Myocyte (in vitro differentiated cells): ENCODE data around the gene ETV3. TPM values are rescaled to one million over a fixed set of nuclear protein-coding genes. Genes with fewer than 3 reads are reported as not detected.

Experiments used
- DNase-seq: peaks from one replicate; pipeline ENCODE4 v3.0.0-alpha.2; 2012; ENCODE audit warnings: low read depth
- total RNA-seq: library from RNA; depleted of rRNA; stranded (reverse); fragments of >200 nt; gene quantifications from 2 replicates; pipeline ENCODE4 v1.2.3, GENCODE V29; 2014

Gene ETV3
- total RNA-seq, 1 donor from 2014 or later = 11.7 TPM

DNA sequence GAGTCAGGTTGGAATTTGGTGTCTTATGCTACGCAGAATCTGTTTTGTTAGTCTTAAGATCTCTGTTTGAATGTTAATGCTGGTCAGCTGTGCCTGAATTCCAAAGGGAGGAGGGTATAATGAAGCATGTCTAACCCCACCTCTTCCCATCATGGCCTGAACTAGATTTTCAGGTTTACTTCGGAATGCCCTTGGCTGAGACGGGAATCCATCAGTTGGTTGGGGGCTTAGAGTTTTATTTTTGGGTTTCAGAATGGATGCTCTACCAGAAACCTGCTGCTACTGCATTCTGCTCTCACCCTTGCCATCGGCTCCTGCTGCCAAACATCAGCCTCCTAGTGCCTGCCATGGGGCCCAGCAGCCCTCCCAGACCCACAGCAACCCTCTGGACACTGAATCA, 24.1 kb upstream of the ETV3 start:
- no peak for DNase-seq

DNA sequence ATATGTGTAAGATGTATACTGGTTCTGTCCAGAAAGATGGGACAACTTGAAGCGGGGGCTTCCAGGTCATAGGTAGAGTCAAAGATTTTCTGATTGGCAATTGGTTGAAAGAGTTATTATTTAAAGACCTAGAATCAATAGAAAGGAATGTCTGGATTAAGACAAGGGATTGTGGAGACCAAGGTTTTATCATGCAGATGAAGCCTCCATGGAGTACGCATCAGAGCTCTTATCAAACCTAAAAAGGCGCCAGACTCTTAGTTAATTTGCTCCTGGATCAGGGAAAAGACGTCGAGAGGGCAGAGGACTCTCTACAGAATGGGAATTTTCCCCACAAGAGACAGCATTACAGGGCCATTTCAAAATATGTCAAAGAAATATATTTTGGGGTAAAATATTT, 23.7 kb upstream of the ETV3 start:
- DNase-seq = no peak

DNA sequence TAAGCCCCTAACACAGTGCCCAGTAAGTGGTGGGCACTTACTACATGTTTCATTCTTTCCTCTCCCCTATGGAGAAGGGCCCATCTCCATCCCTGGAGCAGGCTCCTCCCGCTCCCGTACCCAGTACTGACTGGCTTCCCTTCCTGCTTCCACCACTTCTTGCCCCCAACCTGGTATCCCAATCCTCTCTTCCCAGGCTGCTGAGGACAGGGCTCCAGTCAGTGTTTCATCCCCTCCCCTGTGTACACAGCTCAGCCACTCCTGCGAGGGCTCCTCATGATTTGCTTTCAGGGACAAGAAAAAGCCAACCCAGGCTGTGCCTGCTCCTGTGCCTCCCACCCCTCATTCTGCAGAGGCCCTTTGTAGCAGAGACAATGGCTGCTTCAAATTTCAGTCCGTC, 20.8 kb upstream of the ETV3 start:
- no peak for DNase-seq

DNA sequence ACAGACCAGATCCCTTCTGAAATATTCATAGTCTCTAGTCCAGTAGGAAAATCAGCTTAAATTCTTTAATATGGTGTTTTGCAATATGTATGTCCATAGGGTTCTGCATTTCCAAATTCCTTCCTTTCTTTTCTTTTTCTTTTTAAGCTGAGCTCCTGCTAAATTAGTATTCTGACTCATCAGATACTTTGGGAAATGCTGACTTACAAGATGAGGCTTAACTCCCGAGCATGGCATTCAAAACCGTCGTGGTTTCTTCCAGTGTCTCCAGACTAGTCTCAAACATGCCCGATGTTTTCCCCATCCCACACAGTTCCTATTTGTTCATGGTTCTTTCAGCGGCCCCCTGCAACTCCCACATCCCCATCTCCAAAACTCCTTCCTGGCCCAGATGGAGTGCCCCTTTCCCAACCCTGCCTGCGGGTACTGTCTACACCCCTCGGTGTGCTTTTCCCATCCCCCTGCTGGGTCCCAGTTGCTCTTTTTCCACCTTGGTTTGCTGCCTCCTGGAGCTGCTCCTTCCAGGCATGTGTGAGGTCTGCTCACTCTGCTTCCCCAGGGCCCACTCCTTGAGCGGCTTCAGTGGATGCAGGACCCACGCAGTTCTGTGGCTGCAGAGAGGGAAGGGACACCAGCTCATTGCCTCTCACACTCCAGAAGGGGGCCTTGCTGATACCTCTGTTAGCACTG, 19.5 kb upstream of the ETV3 start:
- peak; percentile 67 for DNase-seq

DNA sequence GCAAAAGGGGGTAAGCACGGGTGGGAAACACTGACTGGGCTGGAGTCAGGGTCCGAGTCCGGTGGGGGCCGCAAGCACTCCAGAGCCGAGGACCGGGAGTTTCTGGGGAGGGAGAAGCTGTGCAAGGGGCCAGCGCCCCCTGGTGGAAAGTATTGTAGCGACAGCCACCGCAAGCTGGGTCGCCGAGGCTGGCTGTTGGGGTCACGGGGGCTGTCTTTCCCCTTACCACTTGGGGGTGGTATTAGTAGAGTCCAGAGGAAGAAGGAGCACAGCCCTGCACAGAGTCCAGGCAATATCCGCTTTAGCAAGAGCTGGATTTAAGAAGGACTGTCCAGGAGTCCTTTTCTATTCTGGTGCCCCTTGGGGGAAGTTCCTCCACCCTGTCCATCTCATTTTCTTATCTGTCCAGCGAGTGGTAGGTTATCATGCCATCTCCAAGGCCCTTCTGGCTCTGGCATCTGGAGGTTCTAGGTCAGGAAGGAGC, 17.9 kb upstream of the ETV3 start:
- peak; percentile 72 for DNase-seq

DNA sequence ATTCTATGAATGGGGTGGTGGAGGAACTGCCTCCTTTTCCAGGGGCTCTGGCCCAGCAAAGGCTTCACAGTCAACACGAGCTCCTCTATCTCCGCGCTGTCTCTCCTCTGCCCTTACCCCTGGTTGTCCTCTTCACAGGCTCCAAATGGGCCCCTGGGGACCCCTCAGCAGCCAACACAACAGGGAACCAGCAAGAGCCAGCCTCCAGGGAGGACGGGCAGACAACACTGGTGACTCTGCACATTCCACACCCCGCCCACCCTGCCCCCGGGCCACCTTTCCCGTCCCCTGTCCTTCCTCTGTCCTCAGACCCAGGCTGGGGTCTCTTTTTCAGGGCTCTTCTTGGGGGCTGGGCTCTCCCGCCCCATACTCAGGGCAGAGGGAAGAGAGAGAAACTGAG, 17.5 kb upstream of the ETV3 start:
- DNase-seq = no peak

DNA sequence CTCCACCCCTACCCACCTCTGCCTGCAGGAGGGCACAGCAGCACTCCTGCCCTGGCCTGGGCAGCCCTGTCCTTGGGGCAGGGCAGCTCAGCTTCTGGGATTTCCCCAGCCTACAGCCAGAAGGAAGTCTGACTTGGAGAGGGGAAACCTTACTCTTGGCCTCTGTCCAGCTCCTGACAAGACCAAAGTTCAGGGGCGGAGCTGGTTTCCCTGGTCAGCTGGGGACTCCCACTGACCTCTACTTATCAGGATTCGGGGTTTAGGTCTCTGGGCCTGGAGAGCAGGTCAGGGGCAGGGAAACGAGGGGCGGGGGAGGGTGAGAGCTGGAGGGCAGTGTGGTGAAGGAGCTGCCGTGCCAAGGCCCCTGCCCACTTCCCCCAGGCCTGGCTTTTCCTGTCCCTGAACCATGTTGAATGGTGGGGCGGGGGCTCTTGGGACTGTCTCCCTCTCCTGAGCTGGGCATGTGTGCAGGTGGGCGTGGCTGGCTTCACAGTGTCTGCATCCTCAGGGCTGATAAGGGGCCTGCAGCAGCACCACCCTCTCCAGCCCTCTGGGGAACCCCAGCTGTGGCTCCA, 16.8 kb upstream of the ETV3 start:
- DNase-seq = peak; percentile 29

DNA sequence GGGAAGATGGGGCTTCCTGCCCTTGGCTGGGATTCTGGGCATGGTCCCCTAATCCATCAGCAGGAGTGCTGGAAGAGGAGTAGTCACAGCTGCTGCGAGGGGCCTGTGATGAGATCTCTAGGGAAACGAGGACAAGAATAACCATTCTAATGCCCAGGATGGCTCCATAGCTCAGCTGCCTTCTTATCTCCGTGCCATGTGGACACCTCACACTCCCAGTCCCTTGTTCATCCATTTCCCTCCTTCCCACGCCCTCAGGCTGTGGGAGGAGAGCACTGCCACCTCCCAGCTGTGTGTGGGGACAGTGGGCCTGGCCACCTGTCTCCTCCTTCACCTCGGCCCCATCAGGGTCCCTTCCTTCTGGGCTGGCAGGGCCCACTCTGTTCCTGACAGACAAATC, 16.1 kb upstream of the ETV3 start:
- peak; percentile 48 for DNase-seq

DNA sequence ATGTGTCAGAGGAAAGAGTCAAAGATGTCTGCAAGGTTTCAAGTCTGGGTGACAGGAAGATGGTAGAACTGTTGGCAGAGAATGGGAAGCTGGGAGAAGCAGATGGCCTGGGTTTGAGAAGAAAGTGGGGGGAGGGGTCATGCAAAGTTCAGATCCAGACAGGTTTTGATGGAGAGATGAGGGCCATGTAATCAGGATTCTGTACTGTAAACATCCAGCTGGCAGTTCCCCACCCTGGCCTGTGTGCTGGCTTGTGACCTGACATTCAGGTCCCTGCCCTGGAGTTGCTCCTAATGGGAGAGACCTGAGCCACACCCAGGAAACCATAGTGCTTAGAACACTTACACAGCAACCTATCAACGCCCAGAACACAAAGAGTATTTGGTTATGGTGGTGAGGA, 15.6 kb upstream of the ETV3 start:
- DNase-seq = no peak

DNA sequence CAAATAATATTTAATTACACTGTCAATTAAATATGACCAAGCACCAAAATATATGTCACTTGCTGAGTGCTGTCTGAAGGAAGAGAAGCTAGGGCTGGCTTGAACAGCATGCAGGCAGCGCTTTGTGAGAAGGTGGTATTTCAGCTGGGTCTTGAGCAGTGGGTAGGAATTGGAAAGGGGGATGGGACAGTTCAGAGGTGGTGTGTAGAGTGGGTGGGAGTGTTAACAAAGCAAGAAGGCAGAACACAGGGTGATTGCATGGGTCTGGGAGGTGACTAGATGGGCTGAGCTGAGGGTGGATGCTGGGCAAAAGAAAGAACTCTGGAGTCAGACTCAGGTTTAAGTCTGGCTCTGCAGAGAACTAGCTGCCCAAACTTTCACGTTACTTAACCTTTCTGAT, 14.3 kb upstream of the ETV3 start:
- no peak for DNase-seq

DNA sequence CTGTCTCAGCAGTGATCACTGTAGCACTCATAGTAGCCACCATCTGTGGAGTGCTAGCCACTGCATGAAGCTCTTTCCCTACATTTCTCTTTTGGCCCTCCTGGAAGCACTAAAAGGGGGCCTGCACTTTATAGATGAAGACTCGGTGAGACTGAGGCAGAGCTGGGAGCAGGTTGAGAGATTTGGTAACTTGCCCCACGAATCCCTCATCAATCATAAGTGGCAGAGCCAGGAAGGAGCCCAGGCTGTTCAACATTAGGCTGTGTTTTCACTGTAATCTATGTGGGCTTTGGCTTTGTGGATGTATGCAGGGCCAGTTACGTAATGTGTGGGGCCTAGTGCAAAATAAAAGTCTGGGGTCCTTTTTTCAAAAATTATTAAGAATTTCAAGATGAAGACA, 13.3 kb upstream of the ETV3 start:
- no peak for DNase-seq

DNA sequence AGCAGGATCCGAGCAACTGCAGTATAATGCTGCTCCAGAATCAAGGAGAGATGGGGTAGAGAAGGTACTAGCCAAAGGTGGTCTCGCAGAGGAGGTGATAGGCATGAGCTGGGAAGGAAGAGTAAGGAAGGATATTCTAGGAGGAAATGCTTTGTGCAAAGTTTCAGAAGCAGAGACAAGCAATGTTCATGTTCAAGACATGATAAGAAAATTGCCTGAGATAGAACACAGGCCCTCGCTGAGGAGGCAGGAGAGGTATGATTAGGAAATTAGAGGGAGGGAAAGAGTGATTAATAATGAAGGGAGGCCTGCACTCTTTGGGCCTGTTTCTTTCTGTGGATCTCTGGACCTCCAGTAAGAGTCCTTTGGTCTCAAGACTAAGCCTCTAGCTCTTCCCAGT, 12.9 kb upstream of the ETV3 start:
- no peak for DNase-seq

DNA sequence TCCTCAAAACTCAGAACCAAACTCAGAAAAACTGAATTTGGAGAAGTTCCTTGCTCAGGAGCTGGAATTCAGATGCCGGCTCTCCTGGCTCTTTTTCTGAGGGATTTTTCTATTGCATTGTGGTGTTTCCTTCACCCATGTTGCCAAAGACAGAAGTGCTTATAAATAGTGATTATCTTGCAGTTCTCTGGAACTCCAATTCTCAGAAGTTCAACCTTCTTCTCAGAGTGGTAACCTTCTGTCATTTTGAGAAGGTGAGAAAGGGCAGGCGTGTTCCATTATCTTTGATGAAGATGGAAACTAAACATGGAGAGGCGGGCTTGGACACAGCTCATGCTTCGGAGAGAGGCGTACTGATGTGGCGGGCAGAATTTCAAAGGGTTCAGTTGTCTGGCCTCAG, 12.4 kb upstream of the ETV3 start:
- DNase-seq = no peak

DNA sequence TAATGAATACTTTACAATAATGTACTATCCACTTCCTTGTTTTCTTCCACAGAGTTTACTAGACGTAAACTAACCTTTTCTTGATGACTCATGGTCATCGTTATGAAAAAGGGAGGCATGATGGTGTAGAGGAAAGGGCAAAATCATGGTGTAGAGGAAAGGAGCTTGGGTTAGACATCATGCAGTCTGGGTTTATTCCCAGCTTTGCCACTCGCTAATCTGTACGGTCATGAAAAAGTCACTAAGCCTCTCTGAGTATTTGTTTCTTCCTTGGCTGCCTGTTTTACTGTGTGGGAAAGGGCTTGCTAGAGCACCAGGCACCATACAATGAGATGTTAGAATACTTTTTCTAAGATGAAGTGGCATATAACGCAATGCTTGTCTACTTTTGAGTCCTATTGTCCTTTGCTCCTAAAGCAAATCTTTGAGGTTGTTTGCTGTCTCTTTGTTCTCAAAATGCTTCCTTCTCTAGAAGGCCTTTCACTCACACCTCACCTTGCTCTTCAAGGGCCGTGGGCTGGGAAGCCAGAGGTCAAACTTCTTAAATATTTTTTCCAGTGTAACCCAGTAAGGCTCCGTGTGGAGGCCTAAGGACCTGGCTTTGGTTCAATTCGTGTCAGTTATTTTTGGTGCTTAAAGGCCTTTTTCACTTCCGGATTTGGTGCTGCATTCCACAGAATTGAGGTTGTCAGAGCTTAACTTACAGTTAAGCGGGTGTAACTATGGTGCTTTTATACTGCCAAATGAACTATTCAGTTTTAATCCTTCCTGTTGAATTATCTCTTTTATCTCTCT, 9.9 kb upstream of the ETV3 start:
- DNase-seq = peak; percentile 55

DNA sequence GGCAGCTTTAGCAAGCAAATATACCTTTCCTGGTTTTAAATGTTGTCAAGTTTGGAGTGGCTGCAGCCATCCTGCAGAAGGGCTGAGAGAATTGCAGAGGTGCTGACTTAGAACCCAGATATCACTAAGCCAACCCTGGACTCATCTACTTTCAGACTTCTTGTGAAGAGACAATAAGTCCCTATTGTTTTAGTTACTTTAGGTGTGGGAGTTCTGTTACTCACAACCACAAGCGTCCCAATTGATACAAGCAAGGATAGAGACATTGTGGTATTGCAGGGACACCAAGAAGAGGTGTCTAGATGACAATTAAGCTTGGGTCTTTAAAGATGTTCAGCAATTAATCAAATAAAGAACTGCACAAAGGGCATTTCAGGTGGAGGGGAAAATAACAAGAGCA, 8.8 kb upstream of the ETV3 start:
- no peak for DNase-seq

DNA sequence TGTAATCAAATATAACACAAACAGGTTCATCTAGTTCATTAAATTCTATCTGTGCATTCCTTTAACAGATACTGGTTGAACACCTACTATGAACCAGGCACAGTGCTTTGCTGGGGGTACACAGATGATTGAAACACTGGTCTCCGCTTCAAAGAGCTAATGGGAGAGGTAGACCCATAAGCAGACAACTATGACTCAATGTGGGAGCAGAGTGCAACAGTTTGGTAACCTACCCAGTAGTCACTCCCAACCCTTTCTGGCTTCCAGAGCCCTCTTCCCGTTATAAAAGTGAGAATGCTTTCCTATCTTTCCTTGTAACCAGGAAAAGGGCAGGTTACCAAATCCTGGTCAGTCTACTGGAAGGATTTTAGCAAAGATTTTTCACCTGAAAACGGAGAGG, 8.0 kb upstream of the ETV3 start:
- no peak for DNase-seq

DNA sequence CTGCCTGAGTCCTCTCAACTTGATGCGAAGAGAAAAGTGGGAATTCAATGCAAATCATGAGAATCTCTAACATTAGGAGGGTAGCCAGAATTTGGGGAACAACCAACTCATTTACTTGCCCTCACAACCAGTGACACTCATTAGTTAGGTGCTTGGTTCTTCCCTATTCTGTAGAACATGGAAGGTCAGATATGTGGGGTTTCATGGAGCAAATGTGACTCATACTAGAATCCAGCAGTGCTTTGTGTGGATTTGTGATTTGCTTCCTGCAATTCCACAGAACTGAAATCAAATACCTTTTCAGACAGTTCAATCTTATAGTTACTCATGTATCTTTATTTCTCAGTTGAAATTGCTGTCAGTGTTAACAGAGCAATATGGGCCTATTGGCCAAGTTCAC, 6.9 kb upstream of the ETV3 start:
- no peak for DNase-seq

DNA sequence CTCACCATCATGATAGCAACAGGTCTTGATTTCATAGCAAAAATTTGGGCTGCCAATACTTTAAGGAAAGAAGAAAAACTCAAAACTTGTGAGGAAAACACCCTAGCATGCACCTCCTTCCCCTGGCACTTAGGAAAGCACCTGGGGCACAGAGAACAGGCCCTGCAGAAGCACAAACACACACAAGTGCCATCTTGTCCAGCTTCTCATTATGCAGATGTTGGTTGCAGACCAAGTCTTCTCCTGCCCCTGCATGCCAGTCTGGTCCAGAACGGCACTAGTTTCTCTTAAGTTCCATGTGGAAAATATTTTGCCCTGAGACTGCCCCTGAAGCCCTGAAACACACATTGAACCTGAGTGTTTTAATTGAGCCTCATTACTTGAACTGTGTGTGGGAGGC, 6.3 kb upstream of the ETV3 start:
- DNase-seq = no peak

DNA sequence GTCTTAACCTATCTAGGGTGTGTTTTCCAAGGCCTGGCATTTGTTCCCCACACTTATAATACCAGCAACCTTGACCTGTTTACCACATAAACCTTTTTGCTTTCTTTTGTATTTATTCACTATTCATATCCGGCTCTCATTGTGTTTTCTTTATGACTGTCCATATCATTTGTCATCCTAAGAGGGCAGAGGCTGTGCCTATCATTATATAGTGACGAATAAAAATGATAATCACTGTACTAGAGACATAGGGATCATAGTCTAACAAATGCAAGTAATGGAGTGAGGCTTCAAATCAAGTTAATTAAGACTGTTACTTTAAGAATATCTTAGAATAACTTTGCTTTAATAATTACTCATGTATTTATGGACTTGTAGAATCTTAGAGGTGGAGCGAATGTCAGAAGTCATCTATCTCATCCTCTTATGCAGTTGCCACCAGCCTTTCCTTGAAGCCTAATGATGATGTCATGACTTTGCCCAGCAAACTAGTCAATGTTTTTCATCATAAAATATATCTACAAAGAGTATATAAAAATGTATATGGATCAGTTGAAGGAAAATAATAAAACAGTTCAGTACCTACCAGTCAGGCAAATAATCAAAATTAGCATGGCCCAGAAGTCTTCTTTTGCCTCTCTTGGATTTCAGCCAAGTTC, 4.7 kb upstream of the ETV3 start:
- no peak for DNase-seq

DNA sequence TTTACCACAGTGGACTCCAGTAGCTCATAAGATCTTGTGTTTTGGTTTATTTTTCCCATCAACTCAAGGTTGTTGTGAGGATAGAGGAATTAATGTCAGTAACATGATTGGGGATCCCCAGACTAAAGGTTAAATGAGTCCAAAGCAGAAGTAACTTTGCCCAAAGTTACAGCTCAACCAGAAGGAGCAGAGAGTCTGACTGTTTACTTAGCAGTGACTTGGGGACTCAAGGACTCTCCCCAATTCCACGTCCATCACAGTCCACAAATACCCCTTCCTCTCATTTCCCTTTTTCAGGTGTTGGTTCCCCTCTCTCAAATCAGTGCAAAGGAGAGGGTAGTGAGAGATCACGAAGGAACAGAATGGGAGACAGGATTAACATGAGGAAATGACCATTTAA, 4.0 kb upstream of the ETV3 start:
- no peak for DNase-seq

DNA sequence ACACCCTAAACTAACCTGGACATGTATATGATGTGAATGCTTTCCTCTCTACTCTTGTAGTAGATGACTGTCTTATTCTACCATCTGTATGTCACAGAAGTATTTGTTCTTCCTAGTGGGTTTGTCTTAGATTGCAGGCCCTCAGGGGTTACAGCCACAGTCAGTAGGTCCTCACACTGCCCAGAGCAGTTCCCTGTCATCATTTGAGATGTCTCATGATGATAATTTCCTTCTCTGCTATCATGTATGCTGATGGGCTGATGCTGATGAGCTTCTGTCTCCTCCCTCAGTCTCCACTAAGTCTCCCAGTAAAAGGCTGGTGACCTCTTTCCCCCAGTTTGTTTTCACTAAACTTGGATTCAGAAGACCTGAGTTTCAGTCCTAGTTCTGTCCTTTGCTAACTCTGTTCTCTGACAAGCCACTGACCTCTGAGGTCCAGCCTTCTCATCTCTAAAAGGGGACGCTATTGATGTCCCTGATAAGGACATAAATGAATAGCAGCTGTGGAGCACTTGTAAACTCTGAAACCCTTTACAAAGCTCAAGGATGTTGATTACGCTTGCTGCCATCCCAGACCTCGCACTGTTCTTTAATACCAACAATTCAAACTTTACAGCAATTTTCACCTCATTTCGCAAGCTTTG, 3.1 kb upstream of the ETV3 start:
- no peak for DNase-seq
